Mammary epithelial cell (primary cell): ENCODE data around the gene SMYD5.

Experiments used
- EZH2 ChIP-seq: IDR thresholded peaks from 2 replicates; pipeline ENCODE4 v1.6.1; 2012; ENCODE audit warnings: low read length, inconsistent platforms, borderline replicate concordance
- TF ChIP-seq, protein P1 (sequence below), 2 donors: IDR thresholded peaks in 1 of 2; conservative IDR thresholded peaks in 1 of 2; 2 replicates each; pipeline ENCODE4 v1.5.1; 2011 to 2012; ENCODE audit warnings: inconsistent platforms in 2 of 2, low read length in 2 of 2, mild to moderate bottlenecking in 2 of 2, control low read depth in 1 of 2, low read depth in 1 of 2; ENCODE audit not compliant: insufficient read depth in 1 of 2; ENCODE audit errors: extremely low read depth in 1 of 2

DNA sequence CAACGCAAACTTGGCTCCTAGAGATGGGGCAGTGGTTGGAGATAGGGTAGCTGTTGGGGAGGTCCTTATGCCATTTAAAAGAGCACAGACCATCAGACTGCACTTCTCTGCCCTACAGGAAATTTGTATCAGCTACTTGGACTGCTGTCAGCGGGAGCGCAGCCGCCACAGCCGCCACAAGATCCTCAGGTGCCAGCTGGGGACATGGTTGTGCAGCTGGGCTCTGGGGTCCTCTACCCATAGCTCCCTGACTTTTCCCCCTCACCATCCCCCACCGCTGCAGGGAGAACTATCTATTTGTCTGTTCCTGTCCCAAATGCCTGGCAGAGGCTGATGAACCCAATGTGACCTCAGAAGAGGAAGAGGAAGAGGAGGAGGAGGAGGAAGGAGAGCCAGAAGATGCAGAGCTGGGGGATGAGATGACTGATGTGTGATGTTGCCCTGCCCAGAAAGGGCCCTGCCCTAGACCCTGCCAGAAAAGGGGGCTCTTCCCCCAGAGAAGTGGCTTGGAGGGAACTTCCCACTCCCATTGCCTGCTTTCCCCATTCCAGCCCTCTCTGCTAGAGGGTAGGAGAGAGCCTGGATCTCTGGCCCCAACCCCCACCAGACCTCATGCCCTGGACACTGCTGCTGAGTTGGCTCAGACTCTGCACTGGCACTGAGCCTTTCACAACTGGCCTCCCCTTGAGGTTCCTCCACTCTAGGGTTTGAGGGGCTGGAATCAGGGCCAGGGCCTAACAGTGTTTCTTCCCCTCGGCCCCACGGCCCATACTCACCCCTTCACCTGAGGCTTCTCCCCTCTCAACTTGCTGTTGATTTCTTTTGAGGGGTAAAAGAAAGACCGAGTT, 11.7 kb downstream of the SMYD5 start:
- TF ChIP-seq, protein P1, sequence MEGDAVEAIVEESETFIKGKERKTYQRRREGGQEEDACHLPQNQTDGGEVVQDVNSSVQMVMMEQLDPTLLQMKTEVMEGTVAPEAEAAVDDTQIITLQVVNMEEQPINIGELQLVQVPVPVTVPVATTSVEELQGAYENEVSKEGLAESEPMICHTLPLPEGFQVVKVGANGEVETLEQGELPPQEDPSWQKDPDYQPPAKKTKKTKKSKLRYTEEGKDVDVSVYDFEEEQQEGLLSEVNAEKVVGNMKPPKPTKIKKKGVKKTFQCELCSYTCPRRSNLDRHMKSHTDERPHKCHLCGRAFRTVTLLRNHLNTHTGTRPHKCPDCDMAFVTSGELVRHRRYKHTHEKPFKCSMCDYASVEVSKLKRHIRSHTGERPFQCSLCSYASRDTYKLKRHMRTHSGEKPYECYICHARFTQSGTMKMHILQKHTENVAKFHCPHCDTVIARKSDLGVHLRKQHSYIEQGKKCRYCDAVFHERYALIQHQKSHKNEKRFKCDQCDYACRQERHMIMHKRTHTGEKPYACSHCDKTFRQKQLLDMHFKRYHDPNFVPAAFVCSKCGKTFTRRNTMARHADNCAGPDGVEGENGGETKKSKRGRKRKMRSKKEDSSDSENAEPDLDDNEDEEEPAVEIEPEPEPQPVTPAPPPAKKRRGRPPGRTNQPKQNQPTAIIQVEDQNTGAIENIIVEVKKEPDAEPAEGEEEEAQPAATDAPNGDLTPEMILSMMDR (conservative IDR thresholded peaks at IDR 0.05 in 1 of 2, IDR thresholded peaks at IDR 0.05 in 1 of 2; ENCODE audit: extremely low read depth in 1 of 2, insufficient read depth in 1 of 2, low read depth in 1 of 2, low read length in 2 of 2), result no peak
- TF ChIP-seq EZH2, result no peak
